ENCODE data around the gene BICRA. TPM values are rescaled to one million over a fixed set of nuclear protein-coding genes. Genes with fewer than 3 reads are reported as not detected.
"Not testable (repeated sequence)": the region's sequence is repeated elsewhere in the genome, so short reads cannot be mapped to it uniquely, and the experiment has no call there.

Gene BICRA
- total RNA-seq, 1 experiment from 2014 or later, result 13.1 TPM

DNA sequence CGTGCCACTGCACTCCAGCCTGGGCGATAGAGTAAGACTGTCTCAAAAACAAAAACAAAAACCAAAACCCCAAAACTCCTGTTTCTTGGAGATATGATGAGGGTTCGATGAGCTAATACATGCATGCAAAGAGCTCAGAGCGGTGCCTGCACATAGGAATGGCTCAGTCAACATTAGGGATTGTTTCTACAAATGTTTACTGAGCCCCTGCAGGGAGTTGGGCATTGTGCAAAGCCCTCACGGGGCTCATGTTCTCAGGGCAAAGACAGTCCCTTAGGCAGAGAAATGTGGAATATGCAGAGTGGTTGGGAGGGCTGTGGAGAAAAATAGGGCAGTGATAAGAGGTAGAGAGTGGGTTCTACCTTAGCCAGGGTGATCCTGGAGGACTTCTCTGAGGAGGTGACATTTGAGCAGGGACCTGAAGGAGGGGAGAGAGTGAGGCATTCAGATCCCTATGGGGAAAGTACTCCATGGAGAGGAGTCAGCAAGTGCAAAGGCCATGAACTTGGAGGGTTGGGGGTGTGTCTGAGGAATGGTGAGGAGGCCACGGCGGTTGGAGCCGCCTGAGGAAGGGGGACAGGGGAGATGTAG is 102.8 kb downstream of the BICRA start:
- Mint-ChIP-seq H3K4me3 (ENCODE audit: unreplicated experiment) (peak overlapping the region; percentile 8), H3K4me1 (ENCODE audit: insufficient read depth, unreplicated experiment) (peaks cover 14% of the 10 kb centered on the region), H3K9me3 (ENCODE audit: unreplicated experiment) (no peaks in the 10 kb centered on the region), H3K27ac (ENCODE audit: low read depth, unreplicated experiment) (no peak overlapping the region), H3K36me3 (ENCODE audit: insufficient read depth, unreplicated experiment) (peaks cover 28% of the 10 kb centered on the region), H3K27me3 (ENCODE audit: insufficient read depth, unreplicated experiment) (no peaks in the 10 kb centered on the region)
- intact Hi-C loops (cut with micrococcal nuclease), result loop anchor here (2.0 to 5.0 kb wide), 2 partner anchors 77 to 151 kb away; no protein-coding TSS in a partner anchor
- TF ChIP-seq, protein P1, sequence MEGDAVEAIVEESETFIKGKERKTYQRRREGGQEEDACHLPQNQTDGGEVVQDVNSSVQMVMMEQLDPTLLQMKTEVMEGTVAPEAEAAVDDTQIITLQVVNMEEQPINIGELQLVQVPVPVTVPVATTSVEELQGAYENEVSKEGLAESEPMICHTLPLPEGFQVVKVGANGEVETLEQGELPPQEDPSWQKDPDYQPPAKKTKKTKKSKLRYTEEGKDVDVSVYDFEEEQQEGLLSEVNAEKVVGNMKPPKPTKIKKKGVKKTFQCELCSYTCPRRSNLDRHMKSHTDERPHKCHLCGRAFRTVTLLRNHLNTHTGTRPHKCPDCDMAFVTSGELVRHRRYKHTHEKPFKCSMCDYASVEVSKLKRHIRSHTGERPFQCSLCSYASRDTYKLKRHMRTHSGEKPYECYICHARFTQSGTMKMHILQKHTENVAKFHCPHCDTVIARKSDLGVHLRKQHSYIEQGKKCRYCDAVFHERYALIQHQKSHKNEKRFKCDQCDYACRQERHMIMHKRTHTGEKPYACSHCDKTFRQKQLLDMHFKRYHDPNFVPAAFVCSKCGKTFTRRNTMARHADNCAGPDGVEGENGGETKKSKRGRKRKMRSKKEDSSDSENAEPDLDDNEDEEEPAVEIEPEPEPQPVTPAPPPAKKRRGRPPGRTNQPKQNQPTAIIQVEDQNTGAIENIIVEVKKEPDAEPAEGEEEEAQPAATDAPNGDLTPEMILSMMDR (IDR thresholded peaks at IDR 0.05; ENCODE audit: unreplicated experiment), result no peak
- no peak for DNase-seq (ENCODE audit: unreplicated experiment)
- no TSS peak for BruUV-seq (replicated peaks)
- CTCF ChIA-PET, result interaction anchor here (0.6 to 5.2 kb wide), 13 partner anchors 12 to 404 kb away, joined by 3 to 78 read pairs (median 5); partner anchors contain the start of gene NOP53
- POLR2A ChIA-PET, result interaction anchor here (0.7 to 13.6 kb wide), 6 partner anchors 14 to 275 kb away, joined by 3 to 259 read pairs (median 4); partner anchors contain the start of gene NOP53

DNA sequence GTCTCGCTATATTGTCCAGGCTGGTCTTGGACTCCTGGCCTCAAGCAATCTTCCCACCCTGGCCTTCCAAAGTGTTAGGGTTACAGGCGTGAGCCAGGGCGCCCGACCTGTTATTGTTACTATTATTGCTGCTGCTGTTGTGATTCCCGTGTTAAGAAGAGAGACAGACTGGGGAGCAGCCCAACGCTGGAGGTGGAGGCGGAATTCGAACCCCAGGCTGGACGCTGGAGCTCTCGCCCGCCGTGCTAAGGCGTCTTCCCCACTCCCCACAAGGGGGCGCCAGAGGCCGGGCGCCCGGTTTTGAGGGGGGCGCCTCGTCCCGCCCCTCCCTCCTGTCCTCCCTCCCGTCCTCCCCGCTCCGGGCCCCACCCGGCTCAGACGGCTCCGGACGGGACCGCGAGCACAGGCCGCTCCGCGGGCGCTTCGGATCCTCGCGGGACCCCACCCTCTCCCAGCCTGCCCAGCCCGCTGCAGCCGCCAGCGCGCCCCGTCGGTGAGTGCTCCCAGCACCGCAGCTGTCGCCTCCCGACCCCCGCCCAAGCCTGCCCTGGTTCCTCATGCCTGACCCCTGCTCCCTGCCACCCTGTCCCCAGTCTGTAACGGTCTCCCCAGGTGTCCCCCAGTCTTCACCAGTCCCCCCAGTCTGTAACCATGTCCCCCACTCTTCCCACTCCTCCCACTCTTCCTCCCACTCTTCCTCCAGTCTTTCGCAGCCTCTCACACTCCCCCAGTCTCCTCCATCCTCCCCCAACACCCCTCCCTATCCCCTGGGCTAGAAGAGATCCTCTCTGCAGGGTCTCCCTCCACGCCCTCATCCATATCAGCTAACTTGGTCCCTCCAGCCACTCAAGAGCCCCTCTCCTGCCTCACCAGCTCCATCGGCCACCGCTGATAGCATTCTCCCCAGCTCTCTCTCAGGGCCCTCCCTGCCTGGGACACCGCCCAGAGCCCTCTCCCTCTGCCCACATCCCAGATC is 104.4 kb downstream of the BICRA start, which contains the start of gene EHD2:
Gene EHD2, plus strand, starts transcription at position 377 of the 976 bp plus-strand sequence. CDS start 3,191 bp downstream, outside the sequence.
- ChIA-PET CTCF (interaction anchor here (0.5 to 5.2 kb wide), 26 partner anchors 11 to 651 kb away, joined by 3 to 78 read pairs (median 5); partner anchors contain the start of genes NOP53, SYNGR4 and TMEM143), POLR2A (interaction anchor here (0.8 to 13.6 kb wide), 16 partner anchors 11 to 278 kb away, joined by 3 to 259 read pairs (median 5); partner anchors contain the start of gene NOP53)
- H3K9me3 Mint-ChIP-seq (ENCODE audit: unreplicated experiment), result no peaks in the 10 kb centered on the region
- TF ChIP-seq, protein P1 (IDR thresholded peaks at IDR 0.05; ENCODE audit: unreplicated experiment), result peak; percentile 97
- H3K36me3 Mint-ChIP-seq (ENCODE audit: insufficient read depth, unreplicated experiment), result peaks cover 40% of the 10 kb centered on the region
- peaks cover 24% of the 10 kb centered on the region for H3K4me1 Mint-ChIP-seq (ENCODE audit: insufficient read depth, unreplicated experiment)
- peak within 1 kb of the TSS; percentile 90 for H3K4me3 Mint-ChIP-seq (ENCODE audit: unreplicated experiment)
- H3K27me3 Mint-ChIP-seq (ENCODE audit: insufficient read depth, unreplicated experiment), result no peaks in the 10 kb centered on the region
- peak; percentile 81 for DNase-seq (ENCODE audit: unreplicated experiment)
- intact Hi-C loops (cut with micrococcal nuclease), result loop anchor here (1.0 to 5.0 kb wide), 3 partner anchors 30 to 149 kb away; no protein-coding TSS in a partner anchor
- peak within 1 kb of the TSS; percentile 62 for H3K27ac Mint-ChIP-seq (ENCODE audit: low read depth, unreplicated experiment)
- no TSS peak for BruUV-seq (replicated peaks)

DNA sequence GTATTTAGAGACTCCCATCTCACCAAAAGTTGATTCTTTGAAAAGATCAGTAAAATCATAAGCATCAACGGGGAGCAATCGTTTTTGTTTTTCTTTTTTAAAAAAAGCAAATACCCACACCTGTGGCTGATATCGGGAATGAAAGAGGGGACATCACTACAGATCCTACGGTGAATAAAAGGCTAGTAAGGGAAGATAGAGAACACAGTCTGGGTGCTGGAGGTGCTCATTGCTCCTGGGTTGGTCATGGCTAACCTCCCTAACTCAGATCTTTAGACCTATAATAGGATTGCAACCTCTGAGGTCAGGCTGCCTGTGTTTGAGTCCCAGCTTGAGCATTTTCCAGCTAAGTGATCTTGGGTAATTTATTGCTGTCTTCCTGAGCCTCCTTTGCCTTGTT is 105.4 kb downstream of the BICRA start:
- no peaks in the 10 kb centered on the region for H3K27me3 Mint-ChIP-seq (ENCODE audit: insufficient read depth, unreplicated experiment)
- ChIA-PET CTCF (interaction anchor here (0.7 to 5.2 kb wide), 11 partner anchors 10 to 286 kb away, joined by 3 to 78 read pairs (median 6); partner anchors contain the start of gene NOP53), POLR2A (interaction anchor here (0.8 to 13.6 kb wide), 9 partner anchors 10 to 279 kb away, joined by 3 to 259 read pairs (median 9); partner anchors contain the start of gene NOP53)
- H3K9me3 Mint-ChIP-seq (ENCODE audit: unreplicated experiment), result no peaks in the 10 kb centered on the region
- H3K4me3 Mint-ChIP-seq (ENCODE audit: unreplicated experiment), result peak overlapping the region; percentile 90
- TF ChIP-seq, protein P1 (IDR thresholded peaks at IDR 0.05; ENCODE audit: unreplicated experiment), result no peak
- BruUV-seq (replicated peaks), result TSS peak; percentile 65
- intact Hi-C loops (cut with micrococcal nuclease), result loop anchor here (5.0 kb wide), 1 partner anchor 148 kb away; no protein-coding TSS in a partner anchor
- peaks cover 50% of the 10 kb centered on the region for H3K36me3 Mint-ChIP-seq (ENCODE audit: insufficient read depth, unreplicated experiment)
- H3K27ac Mint-ChIP-seq (ENCODE audit: low read depth, unreplicated experiment), result peak overlapping the region; percentile 62
- peaks cover 34% of the 10 kb centered on the region for H3K4me1 Mint-ChIP-seq (ENCODE audit: insufficient read depth, unreplicated experiment)
- DNase-seq (ENCODE audit: unreplicated experiment), result no peak

DNA sequence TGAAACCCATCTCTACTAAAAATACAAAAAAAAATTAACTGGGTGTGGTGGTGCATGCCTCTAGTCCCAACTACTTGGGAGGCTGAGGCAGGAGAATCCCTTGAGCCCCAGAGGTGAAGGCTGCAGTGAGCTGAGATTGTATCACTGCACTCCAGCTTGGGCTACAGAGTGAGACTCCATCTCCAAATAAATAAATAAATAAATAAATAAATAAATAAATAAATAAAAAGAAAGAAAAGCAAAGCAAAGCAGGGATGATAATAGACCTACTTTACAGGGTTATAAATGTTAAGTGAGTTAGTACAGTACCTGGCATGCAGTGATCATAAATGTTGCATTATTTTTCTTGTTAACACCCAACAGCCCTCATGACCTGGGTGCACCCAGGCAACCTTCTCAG is 105.9 kb downstream of the BICRA start:
- not testable (repeated sequence) for H3K27me3 Mint-ChIP-seq (ENCODE audit: insufficient read depth, unreplicated experiment); BruUV-seq (replicated peaks); DNase-seq (ENCODE audit: unreplicated experiment); H3K9me3 Mint-ChIP-seq (ENCODE audit: unreplicated experiment); H3K27ac Mint-ChIP-seq (ENCODE audit: low read depth, unreplicated experiment)
- CTCF ChIA-PET, result interaction anchor here (0.7 to 5.2 kb wide), 6 partner anchors 10 to 287 kb away, joined by 3 to 78 read pairs (median 5); partner anchors contain the start of gene NOP53
- Mint-ChIP-seq H3K4me1 (ENCODE audit: insufficient read depth, unreplicated experiment) (peaks cover 37% of the 10 kb centered on the region), H3K4me3 (ENCODE audit: unreplicated experiment) (peak overlapping the region; percentile 90), H3K36me3 (ENCODE audit: insufficient read depth, unreplicated experiment) (peaks cover 51% of the 10 kb centered on the region)
- intact Hi-C loops (cut with micrococcal nuclease), result loop anchor here (5.0 kb wide), 1 partner anchor 147 kb away; no protein-coding TSS in a partner anchor
- POLR2A ChIA-PET, result interaction anchor here (2.5 to 13.6 kb wide), 5 partner anchors 10 to 115 kb away, joined by 9 to 259 read pairs (median 34); partner anchors contain the start of gene NOP53

Measured in MCF 10A (cell line).